Astrocyte (in vitro differentiated cells and primary cell): ENCODE measurements around the gene RNGTT. TPM values are rescaled to one million over a fixed set of nuclear protein-coding genes. Genes with fewer than 3 reads are reported as not detected.

Source experiments
- DNase-seq: peaks from one replicate; pipeline ENCODE4 v3.0.0-alpha.2; 2010; ENCODE audit warnings: low read depth
- FAIRE-seq: peaks from 2 replicates; lab custom pipeline; 2011; peaks lifted over from hg19 to GRCh38; lab: Jason Lieb, UNC
- H2AFZ ChIP-seq: 2 replicates; pipeline ENCODE4 v1.6.0; 2012; ENCODE audit warnings: low read depth, low read length, inconsistent platforms
- H3K27ac ChIP-seq: 2 replicates; pipeline ENCODE4 v1.5.1; 2011; ENCODE audit warnings: low read depth, low read length, inconsistent platforms
- H3K27me3 ChIP-seq: 2 replicates; pipeline ENCODE4 v1.6.0; 2011; ENCODE audit warnings: low read length, inconsistent platforms; ENCODE audit not compliant: insufficient read depth
- H3K36me3 ChIP-seq: 2 replicates; pipeline ENCODE4 v1.5.1; 2011; ENCODE audit warnings: low read length, inconsistent platforms; ENCODE audit not compliant: insufficient read depth
- H3K4me1 ChIP-seq: 2 replicates; pipeline ENCODE4 v1.5.1; 2011; ENCODE audit warnings: low read length, inconsistent platforms; ENCODE audit not compliant: insufficient read depth
- H3K4me2 ChIP-seq: 2 replicates; pipeline ENCODE4 v1.6.0; 2012; ENCODE audit warnings: low read length, inconsistent platforms
- H3K4me3 ChIP-seq: 2 replicates; pipeline ENCODE4 v1.5.1; 2011; ENCODE audit warnings: low read depth, mild to moderate bottlenecking, low read length, inconsistent platforms; ENCODE audit not compliant: insufficient read depth
- H3K79me2 ChIP-seq: 2 replicates; pipeline ENCODE4 v1.6.0; 2012; ENCODE audit warnings: mild to moderate bottlenecking, low read length, inconsistent platforms; ENCODE audit not compliant: insufficient read depth
- H3K9ac ChIP-seq: 2 replicates; pipeline ENCODE4 v1.6.0; 2012; ENCODE audit warnings: mild to moderate bottlenecking, low read length, inconsistent platforms
- H3K9me3 ChIP-seq: 2 replicates; pipeline ENCODE4 v1.5.1; 2012; ENCODE audit warnings: low read depth, mild to moderate bottlenecking, low read length, inconsistent platforms; ENCODE audit not compliant: insufficient read depth
- H4K20me1 ChIP-seq: 2 replicates; pipeline ENCODE4 v1.6.0; 2012; ENCODE audit warnings: low read length, inconsistent platforms; ENCODE audit not compliant: insufficient read depth
- H3K27ac Mint-ChIP-seq: one replicate; pipeline ENCODE4 v1.8.0; 2021; ENCODE audit warnings: mild to moderate bottlenecking, mixed read lengths; ENCODE audit not compliant: unreplicated experiment
- H3K27me3 Mint-ChIP-seq: one replicate; pipeline ENCODE4 v1.8.0; 2021; ENCODE audit warnings: low read depth, mixed read lengths; ENCODE audit not compliant: unreplicated experiment
- H3K36me3 Mint-ChIP-seq: one replicate; pipeline ENCODE4 v1.8.0; 2021; ENCODE audit warnings: low read depth, mixed read lengths; ENCODE audit not compliant: unreplicated experiment
- H3K4me1 Mint-ChIP-seq: one replicate; pipeline ENCODE4 v1.8.0; 2021; ENCODE audit warnings: low read depth, mixed read lengths; ENCODE audit not compliant: unreplicated experiment
- H3K4me3 Mint-ChIP-seq: one replicate; pipeline ENCODE4 v1.8.0; 2021; ENCODE audit warnings: mild to moderate bottlenecking, moderate library complexity, mixed read lengths; ENCODE audit not compliant: unreplicated experiment
- H3K9me3 Mint-ChIP-seq: one replicate; pipeline ENCODE4 v1.8.0; 2021; ENCODE audit warnings: mild to moderate bottlenecking, mixed read lengths; ENCODE audit not compliant: unreplicated experiment
- EZH2 ChIP-seq: IDR thresholded peaks from 2 replicates; pipeline ENCODE4 v1.6.1; 2012; ENCODE audit warnings: mild to moderate bottlenecking, low read length, inconsistent platforms; ENCODE audit not compliant: insufficient read depth
- total RNA-seq: library from RNA; stranded (reverse); gene quantifications from 2 replicates; pipeline ENCODE4 v1.2.1, GENCODE V29; 2021
- TF ChIP-seq, protein P1 (sequence below): IDR thresholded peaks from 2 replicates; pipeline ENCODE4 v1.5.1; 2011; ENCODE audit warnings: low read depth, mild to moderate bottlenecking, inconsistent platforms, low read length, moderate library complexity; ENCODE audit not compliant: insufficient read depth

RNGTT gene
- total RNA-seq, 1 donor from 2014 or later, result 16.0 TPM

- H3K9ac ChIP-seq, result no peak overlapping the region
- Mint-ChIP-seq H3K27ac (no peak overlapping the region), H3K36me3 (no peaks in the 10 kb centered on the region), H3K4me1 (peaks cover 2% of the 10 kb centered on the region), H3K4me3 (no peak overlapping the region), H3K9me3 (no peaks in the 10 kb centered on the region), H3K27me3 (peaks cover 2% of the 10 kb centered on the region)
- no peaks in the 10 kb centered on the region for H3K4me1 ChIP-seq
- no peaks in the 10 kb centered on the region for H3K9me3 ChIP-seq
- H2AFZ ChIP-seq, result no peak overlapping the region
- H3K36me3 ChIP-seq, result no peaks in the 10 kb centered on the region
- no peaks in the 10 kb centered on the region for H3K79me2 ChIP-seq
- no peak for DNase-seq
- no peaks in the 10 kb centered on the region for H3K27me3 ChIP-seq
- TF ChIP-seq EZH2, result no peak
- no peaks in the 10 kb centered on the region for H4K20me1 ChIP-seq
- H3K4me2 ChIP-seq, result no peak overlapping the region
- H3K4me3 ChIP-seq, result no peak overlapping the region
- no peak for FAIRE-seq
- no peak overlapping the region for H3K27ac ChIP-seq
Measured at GRCh38 chr6:89002523-89002922, 39.1 kb upstream of the RNGTT start.

- TF ChIP-seq, protein P1, sequence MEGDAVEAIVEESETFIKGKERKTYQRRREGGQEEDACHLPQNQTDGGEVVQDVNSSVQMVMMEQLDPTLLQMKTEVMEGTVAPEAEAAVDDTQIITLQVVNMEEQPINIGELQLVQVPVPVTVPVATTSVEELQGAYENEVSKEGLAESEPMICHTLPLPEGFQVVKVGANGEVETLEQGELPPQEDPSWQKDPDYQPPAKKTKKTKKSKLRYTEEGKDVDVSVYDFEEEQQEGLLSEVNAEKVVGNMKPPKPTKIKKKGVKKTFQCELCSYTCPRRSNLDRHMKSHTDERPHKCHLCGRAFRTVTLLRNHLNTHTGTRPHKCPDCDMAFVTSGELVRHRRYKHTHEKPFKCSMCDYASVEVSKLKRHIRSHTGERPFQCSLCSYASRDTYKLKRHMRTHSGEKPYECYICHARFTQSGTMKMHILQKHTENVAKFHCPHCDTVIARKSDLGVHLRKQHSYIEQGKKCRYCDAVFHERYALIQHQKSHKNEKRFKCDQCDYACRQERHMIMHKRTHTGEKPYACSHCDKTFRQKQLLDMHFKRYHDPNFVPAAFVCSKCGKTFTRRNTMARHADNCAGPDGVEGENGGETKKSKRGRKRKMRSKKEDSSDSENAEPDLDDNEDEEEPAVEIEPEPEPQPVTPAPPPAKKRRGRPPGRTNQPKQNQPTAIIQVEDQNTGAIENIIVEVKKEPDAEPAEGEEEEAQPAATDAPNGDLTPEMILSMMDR, result no peak
- no peak for TF ChIP-seq EZH2
- Histone ChIP-seq H2AFZ (no peak overlapping the region), H3K4me1 (no peaks in the 10 kb centered on the region), H3K27ac (no peak overlapping the region), H4K20me1 (no peaks in the 10 kb centered on the region), H3K9me3 (no peaks in the 10 kb centered on the region), H3K79me2 (no peaks in the 10 kb centered on the region), H3K36me3 (no peaks in the 10 kb centered on the region), H3K4me3 (no peak overlapping the region), H3K27me3 (no peaks in the 10 kb centered on the region), H3K4me2 (no peak overlapping the region), H3K9ac (no peak overlapping the region)
- no peak for FAIRE-seq
- H3K27ac Mint-ChIP-seq, result no peak overlapping the region
- H3K4me1 Mint-ChIP-seq, result no peaks in the 10 kb centered on the region
- no peaks in the 10 kb centered on the region for H3K27me3 Mint-ChIP-seq
- no peak overlapping the region for H3K4me3 Mint-ChIP-seq
- no peaks in the 10 kb centered on the region for H3K9me3 Mint-ChIP-seq
- DNase-seq, result no peak
- H3K36me3 Mint-ChIP-seq, result no peaks in the 10 kb centered on the region
Measured at GRCh38 chr6:88997327-88997726, 33.9 kb upstream of the RNGTT start.

- no peaks in the 10 kb centered on the region for H3K9me3 Mint-ChIP-seq
- peaks cover 4% of the 10 kb centered on the region for H3K4me1 Mint-ChIP-seq
- no peaks in the 10 kb centered on the region for H3K79me2 ChIP-seq
- no peaks in the 10 kb centered on the region for H3K9me3 ChIP-seq
- no peak for TF ChIP-seq EZH2
- TF ChIP-seq, protein P1, result no peak
- H2AFZ ChIP-seq, result no peak overlapping the region
- FAIRE-seq (no peak), DNase-seq (no peak)
- H3K9ac ChIP-seq, result no peak overlapping the region
- no peaks in the 10 kb centered on the region for H3K27me3 ChIP-seq
- H3K4me2 ChIP-seq, result no peak overlapping the region
- no peaks in the 10 kb centered on the region for H3K4me1 ChIP-seq
- no peaks in the 10 kb centered on the region for H3K36me3 ChIP-seq
- no peak overlapping the region for H3K4me3 Mint-ChIP-seq
- H3K27ac ChIP-seq, result no peak overlapping the region
- H4K20me1 ChIP-seq, result no peaks in the 10 kb centered on the region
- no peak overlapping the region for H3K4me3 ChIP-seq
- H3K36me3 Mint-ChIP-seq, result no peaks in the 10 kb centered on the region
- no peak overlapping the region for H3K27ac Mint-ChIP-seq
- H3K27me3 Mint-ChIP-seq, result no peaks in the 10 kb centered on the region
Measured at GRCh38 chr6:88992741-88993552, 29.5 kb upstream of the RNGTT start.
